ENCODE data around the gene MGAT5B. TPM values are rescaled to one million over a fixed set of nuclear protein-coding genes. Genes with fewer than 3 reads are reported as not detected.

MGAT5B gene
- total and polyA plus RNA-seq, 2 donors (not counting 1 experiment from before 2014, with no cell fraction given), result 0.09 to 0.17 TPM

GRCh38 chr17:76922084-76922483, 53.9 kb downstream of the MGAT5B start:
- no peaks in the 10 kb centered on the region for H3K4me1 ChIP-seq (ENCODE audit: control insufficient read depth, extremely low read depth, insufficient read depth, low read length)
- H3K27me3 ChIP-seq (ENCODE audit: control insufficient read depth, insufficient read depth, low read length), result peaks cover 10% of the 10 kb centered on the region
- H3K79me2 ChIP-seq (ENCODE audit: control insufficient read depth, insufficient read depth, low read length), result no peaks in the 10 kb centered on the region
- TF ChIP-seq, protein P1, sequence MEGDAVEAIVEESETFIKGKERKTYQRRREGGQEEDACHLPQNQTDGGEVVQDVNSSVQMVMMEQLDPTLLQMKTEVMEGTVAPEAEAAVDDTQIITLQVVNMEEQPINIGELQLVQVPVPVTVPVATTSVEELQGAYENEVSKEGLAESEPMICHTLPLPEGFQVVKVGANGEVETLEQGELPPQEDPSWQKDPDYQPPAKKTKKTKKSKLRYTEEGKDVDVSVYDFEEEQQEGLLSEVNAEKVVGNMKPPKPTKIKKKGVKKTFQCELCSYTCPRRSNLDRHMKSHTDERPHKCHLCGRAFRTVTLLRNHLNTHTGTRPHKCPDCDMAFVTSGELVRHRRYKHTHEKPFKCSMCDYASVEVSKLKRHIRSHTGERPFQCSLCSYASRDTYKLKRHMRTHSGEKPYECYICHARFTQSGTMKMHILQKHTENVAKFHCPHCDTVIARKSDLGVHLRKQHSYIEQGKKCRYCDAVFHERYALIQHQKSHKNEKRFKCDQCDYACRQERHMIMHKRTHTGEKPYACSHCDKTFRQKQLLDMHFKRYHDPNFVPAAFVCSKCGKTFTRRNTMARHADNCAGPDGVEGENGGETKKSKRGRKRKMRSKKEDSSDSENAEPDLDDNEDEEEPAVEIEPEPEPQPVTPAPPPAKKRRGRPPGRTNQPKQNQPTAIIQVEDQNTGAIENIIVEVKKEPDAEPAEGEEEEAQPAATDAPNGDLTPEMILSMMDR (conservative IDR thresholded peaks at IDR 0.05 in 1 of 2, IDR thresholded peaks at IDR 0.05 in 1 of 2; ENCODE audit: low read depth in 1 of 2, low read length in 2 of 2), result no peak
- no peak for TF ChIP-seq EZH2 (IDR thresholded peaks at IDR 0.05; ENCODE audit: low read length, missing control alignments)
- DNase-seq (ENCODE audit: low read depth in 2 of 2), result no peak
- H3K4me3 ChIP-seq (replicated peaks in 1 of 4; ENCODE audit: control extremely low read depth in 1 of 4, insufficient read depth in 1 of 4, low read depth in 3 of 4, low read length in 4 of 4), result no peak overlapping the region
- no peak overlapping the region for H2AFZ ChIP-seq (ENCODE audit: low read length)
- no peaks in the 10 kb centered on the region for H3K36me3 ChIP-seq (ENCODE audit: control insufficient read depth, insufficient read depth, low read length)
- H3K27ac ChIP-seq (ENCODE audit: insufficient read depth, low read length), result no peak overlapping the region
- H3K9me3 ChIP-seq (ENCODE audit: control insufficient read depth, insufficient read depth, low read depth, low read length), result no peaks in the 10 kb centered on the region
- H3K4me2 ChIP-seq (ENCODE audit: extremely low read depth, insufficient read depth, low read length), result no peak overlapping the region
- H3K9ac ChIP-seq (ENCODE audit: insufficient read depth, low read length), result no peak overlapping the region
- no peaks in the 10 kb centered on the region for H4K20me1 ChIP-seq (ENCODE audit: control insufficient read depth, extremely low read depth, insufficient read depth, low read length)

DNA sequence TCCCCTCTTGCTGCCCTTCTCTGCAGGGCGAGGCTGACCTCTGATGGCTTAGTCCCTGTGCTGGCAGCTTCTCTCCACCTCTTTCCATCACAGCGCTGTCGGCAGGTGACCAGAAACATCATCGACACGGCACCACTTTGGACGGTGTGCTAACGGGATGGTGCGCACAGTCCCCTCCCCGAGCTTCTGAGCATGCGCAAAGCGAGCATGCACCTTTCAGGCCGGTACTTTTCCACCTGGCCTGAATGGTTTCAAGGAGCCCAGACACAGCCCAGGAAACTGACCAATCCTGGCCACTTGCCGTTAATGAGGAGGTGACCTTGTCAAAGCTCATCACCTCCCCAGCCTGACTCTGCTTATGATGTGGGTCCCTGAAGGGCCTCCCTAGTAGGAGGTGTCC, 54.8 kb downstream of the MGAT5B start:
- peaks cover 7% of the 10 kb centered on the region for H3K27me3 ChIP-seq (ENCODE audit: control insufficient read depth, insufficient read depth, low read length)
- no peak for DNase-seq (ENCODE audit: low read depth in 2 of 2)
- H3K9ac ChIP-seq (ENCODE audit: insufficient read depth, low read length), result no peak overlapping the region
- H3K4me2 ChIP-seq (ENCODE audit: extremely low read depth, insufficient read depth, low read length), result no peak overlapping the region
- no peaks in the 10 kb centered on the region for H3K36me3 ChIP-seq (ENCODE audit: control insufficient read depth, insufficient read depth, low read length)
- no peak overlapping the region for H3K4me3 ChIP-seq (replicated peaks in 1 of 4; ENCODE audit: control extremely low read depth in 1 of 4, insufficient read depth in 1 of 4, low read depth in 3 of 4, low read length in 4 of 4)
- H3K9me3 ChIP-seq (ENCODE audit: control insufficient read depth, insufficient read depth, low read depth, low read length), result no peaks in the 10 kb centered on the region
- no peaks in the 10 kb centered on the region for H4K20me1 ChIP-seq (ENCODE audit: control insufficient read depth, extremely low read depth, insufficient read depth, low read length)
- H2AFZ ChIP-seq (ENCODE audit: low read length), result no peak overlapping the region
- H3K4me1 ChIP-seq (ENCODE audit: control insufficient read depth, extremely low read depth, insufficient read depth, low read length), result no peaks in the 10 kb centered on the region
- no peaks in the 10 kb centered on the region for H3K79me2 ChIP-seq (ENCODE audit: control insufficient read depth, insufficient read depth, low read length)
- no peak overlapping the region for H3K27ac ChIP-seq (ENCODE audit: insufficient read depth, low read length)
- TF ChIP-seq, protein P1 (conservative IDR thresholded peaks at IDR 0.05 in 1 of 2, IDR thresholded peaks at IDR 0.05 in 1 of 2; ENCODE audit: low read depth in 1 of 2, low read length in 2 of 2), result no peak
- TF ChIP-seq EZH2 (IDR thresholded peaks at IDR 0.05; ENCODE audit: low read length, missing control alignments), result no peak

- Histone ChIP-seq H2AFZ (ENCODE audit: low read length) (no peak overlapping the region), H3K4me2 (ENCODE audit: extremely low read depth, insufficient read depth, low read length) (no peak overlapping the region), H3K9me3 (ENCODE audit: control insufficient read depth, insufficient read depth, low read depth, low read length) (no peaks in the 10 kb centered on the region), H4K20me1 (ENCODE audit: control insufficient read depth, extremely low read depth, insufficient read depth, low read length) (no peaks in the 10 kb centered on the region), H3K4me1 (ENCODE audit: control insufficient read depth, extremely low read depth, insufficient read depth, low read length) (no peaks in the 10 kb centered on the region), H3K36me3 (ENCODE audit: control insufficient read depth, insufficient read depth, low read length) (no peaks in the 10 kb centered on the region), H3K27ac (ENCODE audit: insufficient read depth, low read length) (no peak overlapping the region), H3K9ac (ENCODE audit: insufficient read depth, low read length) (no peak overlapping the region), H3K27me3 (ENCODE audit: control insufficient read depth, insufficient read depth, low read length) (peaks cover 6% of the 10 kb centered on the region), H3K4me3 (replicated peaks in 1 of 4; ENCODE audit: control extremely low read depth in 1 of 4, insufficient read depth in 1 of 4, low read depth in 3 of 4, low read length in 4 of 4) (no peak overlapping the region), H3K79me2 (ENCODE audit: control insufficient read depth, insufficient read depth, low read length) (no peaks in the 10 kb centered on the region)
- no peak for TF ChIP-seq EZH2 (IDR thresholded peaks at IDR 0.05; ENCODE audit: low read length, missing control alignments)
- TF ChIP-seq, protein P1 (conservative IDR thresholded peaks at IDR 0.05 in 1 of 2, IDR thresholded peaks at IDR 0.05 in 1 of 2; ENCODE audit: low read depth in 1 of 2, low read length in 2 of 2), result no peak
- DNase-seq (ENCODE audit: low read depth in 2 of 2), result no peak
These were observed 55.3 kb downstream of the MGAT5B start for GRCh38 chr17:76923491-76923890.

Measured in fibroblast of lung (primary cell).